Measurements from ENCODE around the gene DGCR8.

GRCh38 chr22:20116376-20116950 is 36.4 kb downstream of the DGCR8 start:
- TF ChIP-seq PATZ1 (CRISPR knock-in tag; IDR thresholded peaks at IDR 0.05; ENCODE audit: borderline replicate concordance): no peak
- TF ChIP-seq PPARA (CRISPR knock-in tag; IDR thresholded peaks at IDR 0.05; ENCODE audit: borderline replicate concordance): no peak
- TF ChIP-seq CSRNP3 (CRISPR knock-in tag; IDR thresholded peaks at IDR 0.05): no peak
- TF ChIP-seq TSHZ2 (CRISPR knock-in tag; IDR thresholded peaks at IDR 0.05): no peak
- no peak for TF ChIP-seq ZFP3 (CRISPR knock-in tag; IDR thresholded peaks at IDR 0.05)
- no peak for TF ChIP-seq ARNTL (CRISPR knock-in tag; IDR thresholded peaks at IDR 0.05; ENCODE audit: borderline replicate concordance, low read depth)
- TF ChIP-seq CSDC2 (CRISPR knock-in tag; IDR thresholded peaks at IDR 0.05): no peak
- TF ChIP-seq ZFP30 (CRISPR knock-in tag; IDR thresholded peaks at IDR 0.05): no peak
- TF ChIP-seq GLIS3 (CRISPR knock-in tag; IDR thresholded peaks at IDR 0.05): no peak
- TF ChIP-seq ESRRG (CRISPR knock-in tag; IDR thresholded peaks at IDR 0.05): no peak
- no peak for TF ChIP-seq RARB (CRISPR knock-in tag; IDR thresholded peaks at IDR 0.05)
- no peak for TF ChIP-seq SNAI2 (CRISPR knock-in tag; IDR thresholded peaks at IDR 0.05)
- no peak for TF ChIP-seq ZNF565 (CRISPR knock-in tag; conservative IDR thresholded peaks at IDR 0.05; ENCODE audit: low read depth)
- TF ChIP-seq ISL1 (CRISPR knock-in tag; IDR thresholded peaks at IDR 0.05): no peak

Data from SK-N-SH treated with all-trans-retinoic acid at 6 μM for 48 hours (cell line).